B cell (primary cell): Measurements from ENCODE around the gene CLIC6. TPM values are rescaled to one million over a fixed set of nuclear protein-coding genes. Genes with fewer than 3 reads are reported as not detected.

ENCODE experiments used
- ATAC-seq: fragments of 200-7000 bp; cut with Tn5 transposase; one replicate; pipeline ENCODE4 v1.10.0; 2021; ENCODE audit warnings: low read depth, mild to moderate bottlenecking, moderate number of reproducible peaks, moderate library complexity
- CTCF ChIA-PET: fragments of 350-600 bp; sonication (Branson Sonifier 250); formaldehyde crosslinking; loops from one replicate; lab custom pipeline; 2021; ENCODE audit warnings: antibody characterized with exemption, inconsistent platforms; lab: Charles Lee
- POLR2A ChIA-PET: fragments of 350-600 bp; sonication (Branson Sonifier 250); formaldehyde crosslinking; loops from one replicate; lab custom pipeline; 2021; ENCODE audit warnings: antibody characterized with exemption; lab: Charles Lee
- DNase-seq: peaks from one replicate; pipeline ENCODE4 v3.0.0; 2013
- H2AFZ ChIP-seq: 2 replicates; pipeline ENCODE4 v1.6.1; 2012; ENCODE audit warnings: mild to moderate bottlenecking, low read depth, low read length; ENCODE audit not compliant: insufficient read depth, poor library complexity, severe bottlenecking
- H3K27ac ChIP-seq, 2 donors: 1 replicate in 1 of 2; 2 replicates in 1 of 2; pipeline ENCODE4 v1.5.1; 2012 to 2013; ENCODE audit warnings: low read length in 2 of 2, mild to moderate bottlenecking in 2 of 2, moderate library complexity in 1 of 2
- H3K27me3 ChIP-seq, 4 experiments: fragments of 200-600 bp in 1 of 4; sonication (generic) in 1 of 4; replicated peaks in 1 of 4; 1 replicate in 2 of 4; 2 replicates in 2 of 4; pipeline versions ENCODE4 v1.6.1 to v1.7.0; 2013 to 2016; ENCODE audit warnings: low read length in 3 of 4, mild to moderate bottlenecking in 2 of 4, mixed read lengths in 1 of 4, moderate library complexity in 1 of 4; ENCODE audit not compliant: insufficient read depth in 4 of 4, control insufficient read depth in 3 of 4; ENCODE audit errors: control extremely low read depth in 1 of 4
- H3K36me3 ChIP-seq, 2 experiments: replicated peaks in 1 of 2; 1 replicate in 1 of 2; 2 replicates in 1 of 2; pipeline versions ENCODE4 v1.6.1 to v1.7.1; 2013; ENCODE audit warnings: low read length in 1 of 2; ENCODE audit not compliant: insufficient read depth in 2 of 2, control insufficient read depth in 1 of 2; ENCODE audit errors: control extremely low read depth in 1 of 2, extremely low read depth in 1 of 2
- H3K4me1 ChIP-seq, 2 donors: fragments of 200-600 bp in 1 of 2; sonication (generic) in 1 of 2; 1 replicate in 1 of 2; 2 replicates in 1 of 2; pipeline versions ENCODE4 v1.5.1 to v1.6.1; 2013 to 2017; ENCODE audit warnings: low read length in 2 of 2; ENCODE audit not compliant: control insufficient read depth in 2 of 2, insufficient read depth in 2 of 2
- H3K4me2 ChIP-seq: replicated peaks from 2 replicates; pipeline ENCODE3; 2012; ENCODE audit warnings: mild to moderate bottlenecking, low read depth, low read length; ENCODE audit not compliant: poor library complexity, severe bottlenecking
- H3K4me3 ChIP-seq, 5 experiments: fragments of 200-600 bp in 1 of 5; sonication (generic) in 1 of 5; 1 replicate in 3 of 5; 2 replicates in 2 of 5; pipeline versions ENCODE4 v1.5.1 to v1.7.0; 2011 to 2016; ENCODE audit warnings: low read length in 4 of 5, mild to moderate bottlenecking in 4 of 5, low read depth in 2 of 5, control low read depth in 1 of 5, moderate library complexity in 1 of 5; ENCODE audit not compliant: insufficient read depth in 1 of 5; ENCODE audit errors: control extremely low read depth in 1 of 5, extremely low read depth in 1 of 5
- H3K79me2 ChIP-seq: fragments of 200-600 bp; sonication (generic); one replicate; pipeline ENCODE4 v1.6.0; 2016; ENCODE audit warnings: low read length; ENCODE audit not compliant: control insufficient read depth, insufficient read depth
- H3K9ac ChIP-seq: fragments of 200-600 bp; sonication (generic); 2 replicates; pipeline ENCODE4 v1.6.1; 2017; ENCODE audit warnings: mild to moderate bottlenecking, low read length, moderate library complexity
- H3K9me3 ChIP-seq, 3 donors: one replicate each; pipeline versions ENCODE4 v1.6.1 to v1.7.1; 2013; ENCODE audit warnings: low read length in 2 of 3; ENCODE audit not compliant: control insufficient read depth in 2 of 3, insufficient read depth in 1 of 3; ENCODE audit errors: control extremely low read depth in 1 of 3
- H4K20me1 ChIP-seq: 2 replicates; pipeline ENCODE4 v1.6.0; 2012; ENCODE audit warnings: mild to moderate bottlenecking, low read length; ENCODE audit not compliant: insufficient read depth, control insufficient read depth, poor library complexity, severe bottlenecking
- H3K27ac Mint-ChIP-seq: one replicate; pipeline ENCODE4 v1.8.0; 2021; ENCODE audit warnings: mixed read lengths
- H3K27me3 Mint-ChIP-seq: one replicate; pipeline ENCODE4 v1.8.0; 2021; ENCODE audit warnings: mixed read lengths
- H3K4me1 Mint-ChIP-seq: one replicate; pipeline ENCODE4 v1.8.0; 2021; ENCODE audit warnings: mixed read lengths
- H3K4me3 Mint-ChIP-seq: one replicate; pipeline ENCODE4 v1.8.0; 2021; ENCODE audit warnings: mixed read lengths
- H3K9me3 Mint-ChIP-seq: one replicate; pipeline ENCODE4 v1.8.0; 2022; ENCODE audit warnings: mixed read lengths; ENCODE audit not compliant: insufficient read depth
- EZH2 ChIP-seq: IDR thresholded peaks from 2 replicates; pipeline ENCODE4 v1.6.1; 2012; ENCODE audit warnings: borderline replicate concordance, low read depth, mild to moderate bottlenecking, moderate library complexity, low read length; ENCODE audit not compliant: insufficient read depth, poor library complexity, severe bottlenecking
- WGBS: methylation state at CpG from one replicate; pipeline ENCODE4 v1.1.5; 2013; ENCODE audit warnings: missing lambda C conversion rate; ENCODE audit not compliant: insufficient coverage; 5-methylcytosine and 5-hydroxymethylcytosine counted together
- intact Hi-C: fragments of 100-400 bp; cut with micrococcal nuclease; formaldehyde crosslinking; loops from one replicate; pipeline ENCODE4 v1.10.0; 2022
- polyA plus RNA-seq: library from polyadenylated mRNA; depleted of rRNA; stranded (reverse); fragments of >200 nt; gene quantifications from 2 replicates; pipeline ENCODE4 v1.2.3, GENCODE V29; 2012
- total RNA-seq, 2 donors: library from RNA; stranded (reverse); fragments of 120-200 nt in 1 of 2; gene quantifications; 1 replicate in 1 of 2; 2 replicates in 1 of 2; pipeline versions ENCODE4 v1.2.3 to v1.2.4, GENCODE V29; 2013 to 2022
- TF ChIP-seq, protein P1 (sequence below): fragments of 200-600 bp; IDR thresholded peaks from one replicate; pipeline ENCODE4 v1.8.0; 2022; ENCODE audit warnings: antibody characterized with exemption, mild to moderate bottlenecking

The CLIC6 gene
- total and polyA plus RNA-seq, 2 donors (not counting 1 experiment from before 2014, with no cell fraction given) = 0.01 to 0.07 TPM

DNA sequence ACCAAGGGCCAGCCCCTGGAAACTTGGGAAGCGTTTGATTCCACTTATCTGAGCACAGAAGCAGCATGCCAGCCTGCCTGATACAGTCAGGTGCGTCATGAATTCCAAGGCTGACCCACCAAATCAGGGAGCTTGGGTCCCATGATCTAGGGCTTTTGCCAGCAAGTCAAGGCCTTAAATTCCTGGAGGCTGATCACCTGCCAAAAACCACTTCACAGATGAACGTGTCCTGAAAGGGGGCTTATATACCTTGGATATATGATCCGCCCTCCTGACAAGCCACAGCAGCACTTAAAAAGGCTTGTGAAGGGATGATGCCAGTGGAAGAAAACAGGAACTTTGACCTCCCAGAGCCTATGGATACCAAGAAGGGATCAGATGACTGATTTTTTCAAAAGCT is 24.0 kb upstream of the CLIC6 start:
- no peaks in the 10 kb centered on the region for H3K9me3 Mint-ChIP-seq
- H3K27me3 Mint-ChIP-seq = peaks cover 8% of the 10 kb centered on the region
- no peaks in the 10 kb centered on the region for H3K79me2 ChIP-seq
- DNase-seq (no peak), ATAC-seq (no peak)
- H3K4me3 Mint-ChIP-seq = no peak overlapping the region
- TF ChIP-seq EZH2 = no peak
- TF ChIP-seq, protein P1, sequence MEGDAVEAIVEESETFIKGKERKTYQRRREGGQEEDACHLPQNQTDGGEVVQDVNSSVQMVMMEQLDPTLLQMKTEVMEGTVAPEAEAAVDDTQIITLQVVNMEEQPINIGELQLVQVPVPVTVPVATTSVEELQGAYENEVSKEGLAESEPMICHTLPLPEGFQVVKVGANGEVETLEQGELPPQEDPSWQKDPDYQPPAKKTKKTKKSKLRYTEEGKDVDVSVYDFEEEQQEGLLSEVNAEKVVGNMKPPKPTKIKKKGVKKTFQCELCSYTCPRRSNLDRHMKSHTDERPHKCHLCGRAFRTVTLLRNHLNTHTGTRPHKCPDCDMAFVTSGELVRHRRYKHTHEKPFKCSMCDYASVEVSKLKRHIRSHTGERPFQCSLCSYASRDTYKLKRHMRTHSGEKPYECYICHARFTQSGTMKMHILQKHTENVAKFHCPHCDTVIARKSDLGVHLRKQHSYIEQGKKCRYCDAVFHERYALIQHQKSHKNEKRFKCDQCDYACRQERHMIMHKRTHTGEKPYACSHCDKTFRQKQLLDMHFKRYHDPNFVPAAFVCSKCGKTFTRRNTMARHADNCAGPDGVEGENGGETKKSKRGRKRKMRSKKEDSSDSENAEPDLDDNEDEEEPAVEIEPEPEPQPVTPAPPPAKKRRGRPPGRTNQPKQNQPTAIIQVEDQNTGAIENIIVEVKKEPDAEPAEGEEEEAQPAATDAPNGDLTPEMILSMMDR = no peak
- no peaks in the 10 kb centered on the region for H3K36me3 ChIP-seq
- H3K27ac ChIP-seq = no peak overlapping the region
- H3K27me3 ChIP-seq = peaks cover 0 to 4% (median 0%) of the 10 kb centered on the region in 4 experiments
- intact Hi-C loops = no loop called here
- CTCF ChIA-PET = no interaction called here
- no peak overlapping the region for H3K9ac ChIP-seq
- H3K27ac Mint-ChIP-seq = no peak overlapping the region
- H4K20me1 ChIP-seq = no peaks in the 10 kb centered on the region
- peaks cover 21% of the 10 kb centered on the region for H3K4me1 Mint-ChIP-seq
- peaks cover 13 to 16% of the 10 kb centered on the region in 2 donors for H3K4me1 ChIP-seq
- 90% methylated on average over 3 of the region's 4 CpGs for WGBS
- no peaks in the 10 kb centered on the region for H3K9me3 ChIP-seq
- no peak overlapping the region for H3K4me2 ChIP-seq
- H2AFZ ChIP-seq = no peak overlapping the region
- POLR2A ChIA-PET = no interaction called here
- no peak overlapping the region for H3K4me3 ChIP-seq

DNA sequence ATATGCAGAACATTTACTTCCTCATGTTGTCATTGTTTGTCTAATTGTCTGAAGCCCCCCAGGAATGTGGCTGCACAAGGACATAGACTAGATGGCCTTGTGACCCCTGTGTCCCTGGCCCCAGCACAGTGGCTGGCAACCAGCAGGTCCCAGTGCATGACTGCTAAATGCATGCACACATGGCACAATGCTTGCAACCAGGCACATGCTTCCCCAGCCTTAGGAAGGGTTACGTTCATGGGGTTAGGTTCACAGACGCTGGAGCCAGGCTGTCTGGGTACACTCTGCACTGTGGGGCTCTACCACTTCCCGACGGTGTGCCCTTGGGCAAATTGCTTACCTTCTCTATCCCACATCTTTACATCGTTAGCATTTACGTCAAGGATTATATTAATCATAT is 21.2 kb upstream of the CLIC6 start:
- no peak overlapping the region for H2AFZ ChIP-seq
- H4K20me1 ChIP-seq = no peaks in the 10 kb centered on the region
- no peak overlapping the region for H3K4me3 ChIP-seq
- DNase-seq (no peak), ATAC-seq (no peak)
- intact Hi-C loops = no loop called here
- H3K36me3 ChIP-seq = no peaks in the 10 kb centered on the region
- Mint-ChIP-seq H3K4me1 (peaks cover 2% of the 10 kb centered on the region), H3K27ac (no peak overlapping the region), H3K27me3 (peaks cover 13% of the 10 kb centered on the region), H3K9me3 (peaks cover 2% of the 10 kb centered on the region), H3K4me3 (no peak overlapping the region)
- no peak overlapping the region for H3K27ac ChIP-seq
- ChIA-PET CTCF (no interaction called here), POLR2A (no interaction called here)
- TF ChIP-seq, protein P1 = no peak
- no peak for TF ChIP-seq EZH2
- 97% methylated on average over 2 of the region's 6 CpGs for WGBS
- H3K4me2 ChIP-seq = no peak overlapping the region
- no peak overlapping the region for H3K9ac ChIP-seq
- peaks cover 2% of the 10 kb centered on the region in 2 donors for H3K4me1 ChIP-seq
- H3K27me3 ChIP-seq = peaks cover 0 to 4% (median 0%) of the 10 kb centered on the region in 4 experiments
- H3K9me3 ChIP-seq = peaks cover 4 to 14% (median 8%) of the 10 kb centered on the region in 3 donors
- no peaks in the 10 kb centered on the region for H3K79me2 ChIP-seq
